ENCODE measurements around the gene EFCAB14. TPM values are rescaled to one million over a fixed set of nuclear protein-coding genes. Genes with fewer than 3 reads are reported as not detected.

The EFCAB14 gene
- total RNA-seq, 1 experiment from 2014 or later: 65.3 TPM

Other genes with a start within 250 kb of the EFCAB14 start
- gene DMBX1, start 229.3 kb downstream of the EFCAB14 start, total RNA-seq (2014; rRNA removed; shearing (Covaris generic)): not detected in 2 replicates
- not detected in 2 replicates for gene KNCN, start 167.5 kb downstream of the EFCAB14 start, total RNA-seq (2014; rRNA removed; shearing (Covaris generic))
- 18.8 and 21.3 TPM in 2 replicates for gene MKNK1, start 114.8 kb downstream of the EFCAB14 start, total RNA-seq (2014; rRNA removed; shearing (Covaris generic))
- gene MOB3C, start 102.3 kb downstream of the EFCAB14 start, total RNA-seq (2014; rRNA removed; shearing (Covaris generic)): 5.0 TPM in 2 replicates
- 60.5 and 63.2 TPM in 2 replicates for gene ATPAF1, start 50.8 kb downstream of the EFCAB14 start, total RNA-seq (2014; rRNA removed; shearing (Covaris generic))
- gene TEX38, start 47.3 kb downstream of the EFCAB14 start, total RNA-seq (2014; rRNA removed; shearing (Covaris generic)): not detected in 2 replicates
- gene CYP4B1, start 79.9 kb upstream of the EFCAB14 start, total RNA-seq (2014; rRNA removed; shearing (Covaris generic)): not detected in 2 replicates
- not detected in 2 replicates for gene CYP4A11, start 222.4 kb upstream of the EFCAB14 start, total RNA-seq (2014; rRNA removed; shearing (Covaris generic))

All from SJSA1 (cell line).